GM19328 (cell line): ENCODE results near the gene NUPR1.
A peak's percentile ranks its signal among the peaks of the same experiment; 100 is the strongest.
"Not testable (repeated sequence)": the region's sequence is repeated elsewhere in the genome, so short reads cannot be mapped to it uniquely, and the experiment has no call there.

Experiments
- ATAC-seq: cut with Tn5 transposase; IDR thresholded peaks from one replicate; pipeline ENCODE4 v1.9.1; 2021; ENCODE audit warnings: mild to moderate bottlenecking, moderate library complexity; ENCODE audit not compliant: unreplicated experiment

NUPR1 gene

GRCh38 chr16:28555561-28555960 is 16.8 kb upstream of the NUPR1 start:
- ATAC-seq: no peak

GRCh38 chr16:28554634-28555423 is 16.1 kb upstream of the NUPR1 start:
- ATAC-seq: no peak

GRCh38 chr16:28553776-28554633 is 15.2 kb upstream of the NUPR1 start, which contains the start of gene SGF29:
SGF29 (plus strand) TSS chr16:28553920; CDS start chr16:28581070, 27,150 bp downstream.
- peak; percentile 77 for ATAC-seq

- ATAC-seq: no peak
Measured at GRCh38 chr16:28549301-28549899, 10.6 kb upstream of the NUPR1 start.

- ATAC-seq: no peak
Measured at GRCh38 chr16:28548306-28548802, 9.6 kb upstream of the NUPR1 start.

GRCh38 chr16:28546626-28547025 is 7.9 kb upstream of the NUPR1 start:
- ATAC-seq: no peak

GRCh38 chr16:28545964-28546363 is 7.2 kb upstream of the NUPR1 start:
- ATAC-seq: not testable (repeated sequence)

GRCh38 chr16:28544998-28545397 is 6.2 kb upstream of the NUPR1 start:
- no peak for ATAC-seq

- no peak for ATAC-seq
Measured at GRCh38 chr16:28543072-28543471, 4.3 kb upstream of the NUPR1 start.

GRCh38 chr16:28542646-28543045 is 3.9 kb upstream of the NUPR1 start:
- ATAC-seq: no peak

GRCh38 chr16:28540346-28540745 is 1.6 kb upstream of the NUPR1 start:
- no peak for ATAC-seq

GRCh38 chr16:28537964-28538732 is 626 bp downstream of the NUPR1 start:
- no peak for ATAC-seq

- no peak for ATAC-seq
Measured at GRCh38 chr16:28537076-28537475, 1.7 kb downstream of the NUPR1 start.

- ATAC-seq: no peak
Measured at GRCh38 chr16:28534542-28535373, 4.0 kb downstream of the NUPR1 start.

GRCh38 chr16:28532940-28533647 is 5.7 kb downstream of the NUPR1 start:
- ATAC-seq: no peak

GRCh38 chr16:28531777-28532744 is 6.7 kb downstream of the NUPR1 start:
- no peak for ATAC-seq

GRCh38 chr16:28529124-28529523 is 9.7 kb downstream of the NUPR1 start:
- no peak for ATAC-seq

- no peak for ATAC-seq
Measured at GRCh38 chr16:28528463-28528867, 10.3 kb downstream of the NUPR1 start.
